Liver (tissue), 3 donors: ENCODE measurements around the gene CFAP77.

Source experiments
- ATF3 ChIP-seq: IDR thresholded peaks from 2 replicates; pipeline ENCODE4 v1.6.1; 2016; ENCODE audit warnings: antibody characterized with exemption
- CTCF ChIP-seq: fragments of 150-350 bp; IDR thresholded peaks from 2 replicates; pipeline ENCODE4 v1.5.1; 2017; ENCODE audit warnings: improper control_type of control experiment, low read depth, low read length; ENCODE audit not compliant: missing input control
- FOXA1 ChIP-seq: IDR thresholded peaks from 2 replicates; pipeline ENCODE4 v1.6.1; 2016; ENCODE audit warnings: antibody characterized with exemption
- GABPA ChIP-seq, 2 donors: IDR thresholded peaks in 1 of 2; conservative IDR thresholded peaks in 1 of 2; 2 replicates each; pipeline ENCODE4 v1.6.1; 2016; ENCODE audit warnings: antibody characterized with exemption in 2 of 2, mild to moderate bottlenecking in 1 of 2, moderate library complexity in 1 of 2
- HNF4G ChIP-seq: IDR thresholded peaks from 2 replicates; pipeline ENCODE4 v1.6.1; 2016; ENCODE audit warnings: antibody characterized with exemption
- JUND ChIP-seq, 2 donors: IDR thresholded peaks; 2 replicates each; pipeline ENCODE4 v1.6.1; 2016; ENCODE audit warnings: antibody characterized with exemption in 2 of 2
- MAX ChIP-seq: IDR thresholded peaks from 2 replicates; pipeline ENCODE4 v1.6.1; 2016; ENCODE audit warnings: antibody characterized with exemption
- RAD21 ChIP-seq, 2 donors: IDR thresholded peaks; 2 replicates each; pipeline ENCODE4 v1.6.1; 2016; ENCODE audit warnings: antibody characterized with exemption in 2 of 2, mild to moderate bottlenecking in 2 of 2
- REST ChIP-seq: IDR thresholded peaks from 2 replicates; pipeline ENCODE4 v1.6.1; 2016; ENCODE audit warnings: antibody characterized with exemption, mild to moderate bottlenecking
- RXRA ChIP-seq, 2 donors: IDR thresholded peaks; 2 replicates each; pipeline ENCODE4 v1.6.1; 2017 to 2018; ENCODE audit warnings: antibody characterized with exemption in 2 of 2, mild to moderate bottlenecking in 1 of 2
- SP1 ChIP-seq: IDR thresholded peaks from 2 replicates; pipeline ENCODE4 v1.6.1; 2018; ENCODE audit warnings: antibody characterized with exemption, mild to moderate bottlenecking
- TAF1 ChIP-seq: conservative IDR thresholded peaks from 2 replicates; pipeline ENCODE4 v1.6.1; 2016; ENCODE audit warnings: antibody characterized with exemption, mild to moderate bottlenecking
- YY1 ChIP-seq: IDR thresholded peaks from 2 replicates; pipeline ENCODE4 v1.6.1; 2016; ENCODE audit warnings: antibody characterized with exemption, mild to moderate bottlenecking
- ZBTB33 ChIP-seq: IDR thresholded peaks from 2 replicates; pipeline ENCODE4 v1.6.1; 2016; ENCODE audit warnings: antibody characterized with exemption
- donor health status: healthy.
- donor health status: healthy.

- TF ChIP-seq CTCF: no peak
- TF ChIP-seq SP1: no peak
- TF ChIP-seq MAX: no peak
- TF ChIP-seq GABPA (IDR thresholded peaks at IDR 0.05 in 1 of 2, conservative IDR thresholded peaks at IDR 0.05 in 1 of 2): no peak
- no peak for TF ChIP-seq YY1
- TF ChIP-seq RAD21 (IDR thresholded peaks at IDR 0.05): no peak
- no peak for TF ChIP-seq TAF1
- TF ChIP-seq ZBTB33: no peak
- TF ChIP-seq ATF3: no peak
- TF ChIP-seq REST: no peak
- TF ChIP-seq HNF4G: no peak
- TF ChIP-seq FOXA1: no peak
- TF ChIP-seq JUND (IDR thresholded peaks at IDR 0.05): no peak
- no peak for TF ChIP-seq RXRA (IDR thresholded peaks at IDR 0.05)
These were observed 24.9 kb downstream of the CFAP77 start for GRCh38 chr9:132434881-132435280.
